Stimulated activated CD8-positive, alpha-beta memory T cell treated with anti-CD3 and anti-CD28 coated beads, Interleukin-12 subunit alpha, Interleukin-12 subunit beta, amount 100 ng/mL, for 1 hour (primary cell): ENCODE data around the gene GTSE1.

Experiments
- DNase-seq: peaks from one replicate; pipeline ENCODE4 v3.0.0-alpha.2; 2020; ENCODE audit warnings: low read depth

The GTSE1 gene

DNA sequence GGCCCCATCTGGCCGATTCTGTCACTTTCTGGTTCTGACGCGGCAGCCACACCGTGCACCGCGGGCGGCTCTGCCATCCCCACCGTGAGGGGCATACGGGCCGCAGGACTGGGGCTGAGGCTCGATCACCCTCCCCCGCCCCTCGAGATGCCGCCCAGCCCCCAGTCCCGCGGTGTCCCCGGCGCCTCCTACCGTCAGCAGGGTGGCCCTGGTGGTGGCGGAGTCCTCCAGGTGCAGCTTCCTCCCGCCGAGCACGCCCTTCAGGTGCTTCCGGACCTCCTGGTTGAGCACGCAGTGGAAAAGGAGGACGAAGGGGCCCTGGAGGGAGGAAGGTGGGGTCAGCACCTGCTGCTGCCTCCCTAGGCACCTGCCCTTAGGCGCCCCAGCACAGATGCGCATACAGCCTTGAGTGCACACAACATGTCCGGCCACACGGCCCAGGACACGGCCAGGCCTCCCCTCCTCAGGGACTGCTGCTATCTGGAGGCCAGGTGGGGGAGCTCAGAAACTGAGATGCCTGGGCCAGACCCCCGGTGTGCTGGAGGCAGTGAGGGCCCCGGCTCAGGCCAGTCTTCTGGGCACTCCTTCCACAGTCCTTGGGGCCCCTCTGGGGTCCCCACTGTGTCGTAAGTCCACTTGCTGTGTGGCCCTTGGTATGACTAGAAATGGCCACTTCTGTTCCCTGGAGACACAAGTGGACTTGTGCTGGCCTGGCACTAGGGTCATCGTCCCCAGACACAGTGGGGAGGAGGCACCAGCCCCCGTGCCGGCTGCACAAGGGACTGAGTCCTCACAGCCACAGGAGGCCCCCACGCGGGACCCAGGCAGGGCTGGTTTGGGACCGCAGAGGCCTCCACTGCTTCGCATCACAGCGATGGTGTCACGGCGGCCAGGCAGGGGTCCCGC lies 70.4 kb downstream of the GTSE1 start:
- no peak for DNase-seq

DNA sequence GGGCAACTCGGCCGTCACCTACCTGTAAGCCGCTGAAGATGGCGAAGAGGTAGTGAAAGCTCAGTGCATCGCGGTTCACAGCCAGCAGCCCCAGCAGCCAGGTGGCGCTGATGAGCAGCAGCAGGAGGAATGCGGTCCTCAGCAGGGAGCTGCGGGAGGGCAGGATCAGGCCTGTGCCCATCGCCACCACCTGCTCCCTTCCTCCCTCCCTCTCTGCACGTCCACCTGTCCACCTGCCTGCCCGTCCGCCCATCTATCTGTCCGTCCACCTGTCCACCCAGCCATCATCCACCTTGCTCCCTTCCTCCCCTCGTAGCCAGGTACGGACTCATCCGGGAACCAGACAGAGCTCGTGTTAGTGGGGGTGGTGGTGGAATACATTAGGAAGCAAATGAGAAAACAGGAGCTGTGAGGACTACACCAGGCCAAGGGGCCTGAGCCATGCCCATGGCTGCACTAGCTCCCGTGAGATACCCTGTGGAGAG lies 71.1 kb downstream of the GTSE1 start:
- peak; percentile 54 for DNase-seq

- no peak for DNase-seq
These were observed 71.8 kb downstream of the GTSE1 start for GRCh38 chr22:46368422-46368821.

DNA sequence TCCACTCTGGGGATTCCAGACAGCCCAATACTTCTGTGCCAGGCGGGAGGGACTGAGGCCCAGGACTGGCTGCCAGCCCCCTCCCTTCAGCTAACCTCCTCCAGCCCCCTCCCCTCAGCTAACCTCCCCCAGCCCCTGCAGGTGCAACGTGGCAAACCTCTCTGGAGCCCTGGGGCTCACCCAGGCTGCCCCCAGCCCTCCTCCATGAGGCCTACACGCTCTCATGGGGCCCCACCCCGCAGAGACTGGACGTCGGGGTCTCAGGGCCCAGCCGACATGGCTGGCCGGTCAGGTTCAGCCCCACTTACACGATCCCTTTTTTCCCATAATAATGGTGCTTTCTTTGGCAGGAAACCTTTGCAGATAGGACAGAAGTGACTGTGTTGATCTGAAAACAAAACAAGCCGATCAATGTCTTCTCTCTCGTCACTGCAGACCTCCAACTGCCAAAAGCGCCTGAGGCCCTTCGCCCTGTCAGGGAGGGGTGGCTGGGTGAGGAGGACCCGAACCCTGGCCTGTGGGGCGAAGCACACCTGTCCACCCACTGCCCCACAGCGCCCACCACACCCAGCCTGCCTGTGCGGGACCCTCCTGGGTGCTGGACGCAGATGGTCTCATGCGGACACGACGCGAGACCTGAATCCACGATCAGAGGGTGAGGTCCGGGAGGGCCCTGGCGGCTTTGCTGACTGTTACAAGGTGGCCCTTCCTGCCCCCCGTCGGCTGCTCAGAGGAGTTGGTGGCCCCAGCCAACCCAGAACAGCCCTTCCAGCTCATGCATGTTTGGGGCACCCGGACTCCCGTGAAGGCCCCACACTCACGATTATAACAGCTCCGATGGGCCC lies 72.4 kb downstream of the GTSE1 start:
- no peak for DNase-seq

GRCh38 chr22:46369716-46370583 lies 73.3 kb downstream of the GTSE1 start:
- no peak for DNase-seq

GRCh38 chr22:46370584-46371291 lies 74.1 kb downstream of the GTSE1 start:
- DNase-seq: peak; percentile 33

DNA sequence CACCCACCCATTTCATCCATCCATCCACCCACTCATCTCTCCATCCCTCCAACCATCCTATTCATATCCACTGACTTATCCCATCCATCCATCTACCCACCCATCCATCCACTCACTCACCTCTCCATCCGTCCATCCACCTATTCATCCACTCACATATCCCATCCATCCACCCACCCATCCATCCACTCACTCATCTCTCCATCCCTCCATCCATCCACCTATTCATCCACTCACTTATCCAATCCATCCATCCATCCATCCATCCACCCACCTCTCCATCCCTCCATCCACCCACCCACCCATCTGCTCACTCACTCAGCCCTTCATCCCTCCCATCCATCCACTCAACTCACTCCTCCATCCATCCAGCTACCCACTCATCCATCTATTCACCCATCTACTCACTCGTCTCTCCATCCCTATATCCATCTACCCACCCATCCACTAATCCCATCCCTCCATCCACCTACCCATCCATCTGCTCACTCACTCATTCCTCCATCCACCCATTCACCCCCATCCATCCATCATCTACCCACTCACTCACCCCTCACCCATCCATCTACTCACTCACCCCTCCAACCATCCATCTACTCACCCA lies 75.1 kb downstream of the GTSE1 start:
- DNase-seq: no peak

- DNase-seq: no peak
These were observed 76.0 kb downstream of the GTSE1 start for GRCh38 chr22:46372686-46373085.

DNA sequence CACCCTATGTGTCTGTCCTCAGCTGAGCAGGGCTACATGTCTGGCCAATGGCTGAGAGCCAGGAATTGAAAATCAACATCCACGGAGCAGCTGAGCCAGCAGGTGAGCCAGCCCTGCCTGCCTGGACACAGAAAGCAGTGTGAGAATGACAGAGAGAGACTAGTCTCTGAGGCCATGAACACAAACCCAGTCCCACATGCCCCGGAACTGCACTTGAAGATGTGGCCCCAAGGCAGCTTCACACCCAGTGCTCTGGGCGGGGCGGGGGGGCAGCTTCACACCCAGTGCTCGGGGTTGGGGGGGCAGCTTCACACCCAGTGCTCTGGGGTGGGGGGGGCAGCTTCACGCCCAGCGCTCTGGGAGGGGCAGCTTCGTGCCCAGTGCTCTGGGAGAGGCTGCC lies 76.5 kb downstream of the GTSE1 start:
- no peak for DNase-seq

GRCh38 chr22:46373921-46374662 lies 77.4 kb downstream of the GTSE1 start:
- no peak for DNase-seq

DNA sequence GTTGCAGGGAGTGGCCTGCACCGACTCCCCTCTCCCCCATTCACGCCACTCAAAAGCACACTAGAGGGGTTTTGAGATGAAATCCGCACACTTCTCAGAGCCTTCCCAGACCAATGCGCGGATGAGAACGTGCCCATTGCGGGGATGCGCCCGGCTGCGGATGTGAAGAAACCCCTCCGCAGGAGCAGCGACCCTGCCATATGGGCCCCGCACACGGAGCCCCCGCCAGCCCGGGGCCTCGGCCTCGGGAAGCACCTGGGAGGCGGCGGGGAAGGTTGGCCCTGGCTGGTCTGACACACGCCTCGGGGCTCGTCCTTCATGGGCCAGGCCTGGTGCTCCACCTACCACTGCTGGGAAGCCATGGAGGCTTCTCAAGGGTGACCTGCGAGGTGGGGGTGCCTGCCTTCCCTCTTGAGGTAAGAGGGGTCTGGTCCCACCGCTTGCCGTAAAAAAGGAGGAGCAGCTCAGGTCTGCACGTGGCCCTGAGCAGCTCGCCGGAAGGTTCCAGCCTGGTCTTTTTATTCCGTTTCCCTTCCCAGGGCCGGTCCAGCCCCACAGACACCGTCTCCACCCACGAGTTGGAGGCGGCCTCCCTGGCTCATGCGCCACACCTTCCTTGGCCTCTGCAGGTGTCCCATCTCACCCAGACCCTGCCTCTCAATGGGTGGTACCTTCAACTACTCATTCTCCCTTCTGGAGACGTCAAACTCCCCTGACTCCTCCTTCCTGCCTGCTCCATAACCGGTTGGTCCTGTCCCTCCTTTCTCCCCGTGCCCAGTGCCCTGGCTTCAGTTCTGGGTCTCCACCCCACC lies 78.2 kb downstream of the GTSE1 start:
- no peak for DNase-seq

- DNase-seq: no peak
These were observed 79.4 kb downstream of the GTSE1 start for GRCh38 chr22:46376111-46376510.

DNA sequence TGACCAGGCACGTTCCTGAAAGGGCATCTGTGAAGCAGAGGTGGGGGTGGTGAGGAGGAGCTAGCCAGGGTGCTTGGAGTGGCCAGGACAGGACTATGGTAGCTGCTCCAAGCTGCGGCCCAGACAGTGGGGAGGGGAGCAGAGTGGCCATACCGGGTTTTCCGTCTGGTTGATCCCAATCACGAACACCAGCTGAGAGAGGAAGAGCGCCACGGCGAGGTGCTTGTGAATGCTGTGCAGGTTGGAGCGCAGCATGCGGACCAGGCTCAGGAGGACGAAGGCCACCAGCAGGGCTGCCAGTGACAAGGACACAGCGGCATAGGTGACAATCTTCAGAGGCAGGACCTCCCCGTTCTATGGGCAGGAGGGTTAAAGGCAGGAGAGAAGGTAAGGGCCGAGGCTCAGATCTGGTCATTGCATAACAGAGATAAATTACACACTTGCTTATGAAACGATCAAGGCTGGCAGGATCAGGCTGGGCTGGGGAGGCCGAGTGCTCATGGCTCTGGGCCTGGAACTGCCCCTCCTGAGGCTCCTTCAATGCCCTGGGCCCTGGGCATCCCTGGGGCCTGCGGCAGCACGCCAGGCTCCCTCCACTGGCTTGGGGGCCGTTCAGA lies 80.3 kb downstream of the GTSE1 start:
- DNase-seq: no peak

DNA sequence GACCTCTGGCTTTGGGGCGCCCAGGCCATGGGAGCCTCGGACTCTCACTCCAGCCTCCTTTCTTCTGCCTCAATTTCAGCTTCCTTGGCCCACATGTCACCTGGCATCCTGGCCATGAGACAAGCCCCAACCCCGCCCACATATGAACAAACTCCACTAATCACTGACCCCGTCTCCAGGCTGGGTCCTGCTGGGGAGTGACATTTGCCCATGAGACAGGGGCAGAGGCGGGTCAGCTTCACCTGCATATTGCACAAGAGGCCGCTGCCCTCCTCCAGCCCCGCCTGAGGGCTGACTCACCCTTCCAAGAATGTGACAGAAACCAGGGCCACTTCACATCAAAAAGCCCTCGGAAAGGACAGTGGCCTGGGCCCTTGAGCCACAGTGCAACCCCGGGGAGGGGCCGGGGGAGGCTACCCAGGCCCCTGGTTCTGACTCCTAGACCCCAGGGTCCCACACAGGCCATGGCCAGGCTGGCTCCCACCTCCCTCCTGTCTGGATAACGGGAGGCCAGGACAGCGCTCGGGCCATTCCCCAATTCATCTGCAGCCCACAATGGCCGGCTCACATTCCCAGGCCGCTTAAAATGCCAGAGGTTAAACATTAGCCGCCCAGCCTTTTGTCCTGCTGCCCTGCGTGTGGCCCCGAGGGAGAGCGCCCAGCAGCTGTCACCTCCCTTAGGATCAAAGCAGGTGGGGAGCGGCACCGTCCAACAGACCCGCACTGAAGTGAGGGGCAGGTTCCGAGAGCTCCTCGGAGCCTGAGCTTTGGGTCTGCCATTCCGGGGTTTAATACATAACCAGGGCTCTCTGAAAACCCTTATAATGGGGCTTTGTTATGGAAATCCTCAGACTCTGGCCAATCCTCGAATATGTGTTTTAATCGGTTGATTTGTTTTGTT lies 81.1 kb downstream of the GTSE1 start:
- no peak for DNase-seq

DNA sequence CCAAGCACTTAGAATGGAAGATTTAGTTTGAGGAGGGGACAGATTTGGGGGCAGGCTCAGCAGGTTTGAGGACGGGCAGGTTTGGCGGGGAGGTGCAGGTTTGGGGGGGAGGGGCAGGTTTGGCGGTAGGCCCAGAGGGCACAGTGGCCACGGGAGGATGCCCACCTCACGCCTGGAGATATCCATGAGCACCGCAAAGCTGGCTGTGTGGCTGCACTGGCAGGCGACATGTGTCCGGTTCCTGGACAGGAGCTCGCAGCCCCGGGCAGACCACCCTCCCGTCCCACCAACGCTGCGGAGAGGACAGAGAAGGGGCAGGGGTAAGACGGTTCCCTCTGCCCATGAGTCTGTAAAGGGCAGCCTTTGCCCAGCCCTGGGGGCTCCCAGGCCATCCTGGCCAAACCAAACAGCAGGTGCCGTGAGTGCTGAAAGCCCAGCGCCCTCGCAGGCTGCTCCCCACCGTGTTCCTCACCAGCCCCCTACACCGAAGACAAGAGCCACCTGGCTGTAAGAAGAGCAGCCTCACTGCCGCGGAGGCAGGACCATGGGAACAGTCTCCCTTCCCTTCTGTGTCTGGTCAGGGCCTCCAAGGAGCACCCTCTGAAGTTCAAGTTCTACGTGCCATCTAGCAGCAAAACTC lies 81.9 kb downstream of the GTSE1 start:
- DNase-seq: no peak

DNA sequence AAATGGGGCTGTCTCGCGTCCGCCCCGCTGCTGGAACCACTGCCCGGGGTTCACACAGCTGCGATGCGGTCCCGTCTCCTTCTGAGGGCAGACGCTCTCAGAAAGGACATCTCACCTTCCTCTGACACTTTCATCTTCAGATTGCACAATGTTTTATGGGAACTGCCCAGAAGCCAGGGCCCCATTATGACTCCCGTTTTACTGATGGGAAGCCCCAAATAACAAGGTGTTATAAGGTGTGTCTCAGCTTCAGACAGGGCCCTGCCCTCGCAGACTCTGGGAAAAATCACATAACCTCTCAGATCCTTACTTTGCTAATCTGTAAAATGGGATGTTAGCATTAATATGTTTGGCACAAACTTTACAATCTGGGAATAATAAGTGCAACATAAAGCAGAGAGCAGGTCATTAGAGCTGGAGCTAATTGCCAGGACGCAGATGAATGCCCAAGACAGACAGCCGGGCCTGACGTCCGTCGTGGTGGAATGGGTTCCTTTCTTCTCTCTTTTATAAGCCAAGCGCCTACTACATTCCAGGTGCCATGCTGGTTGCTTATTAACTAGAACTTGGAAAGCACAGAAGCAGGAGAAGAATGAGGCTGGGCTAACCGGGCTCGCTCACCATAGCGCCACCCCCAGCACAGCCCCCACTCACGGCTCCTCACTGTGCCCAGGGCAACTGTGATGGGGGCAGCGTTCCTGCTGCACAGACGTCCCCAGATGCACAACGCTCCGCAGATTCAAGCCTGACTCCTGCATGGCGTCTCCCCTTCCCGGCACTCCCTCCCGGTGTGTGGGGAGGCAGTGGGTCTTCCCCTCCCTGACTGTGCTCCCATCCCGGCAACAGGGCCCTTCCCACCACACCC lies 82.6 kb downstream of the GTSE1 start:
- no peak for DNase-seq
